Mammary epithelial cell (primary cell): ENCODE results near the gene PRKCQ.

Experiments used
- EZH2 ChIP-seq: IDR thresholded peaks from 2 replicates; pipeline ENCODE4 v1.6.1; 2012; ENCODE audit warnings: low read length, inconsistent platforms, borderline replicate concordance
- TF ChIP-seq, protein P1 (sequence below), 2 donors: IDR thresholded peaks in 1 of 2; conservative IDR thresholded peaks in 1 of 2; 2 replicates each; pipeline ENCODE4 v1.5.1; 2011 to 2012; ENCODE audit warnings: inconsistent platforms in 2 of 2, low read length in 2 of 2, mild to moderate bottlenecking in 2 of 2, control low read depth in 1 of 2, low read depth in 1 of 2; ENCODE audit not compliant: insufficient read depth in 1 of 2; ENCODE audit errors: extremely low read depth in 1 of 2

DNA sequence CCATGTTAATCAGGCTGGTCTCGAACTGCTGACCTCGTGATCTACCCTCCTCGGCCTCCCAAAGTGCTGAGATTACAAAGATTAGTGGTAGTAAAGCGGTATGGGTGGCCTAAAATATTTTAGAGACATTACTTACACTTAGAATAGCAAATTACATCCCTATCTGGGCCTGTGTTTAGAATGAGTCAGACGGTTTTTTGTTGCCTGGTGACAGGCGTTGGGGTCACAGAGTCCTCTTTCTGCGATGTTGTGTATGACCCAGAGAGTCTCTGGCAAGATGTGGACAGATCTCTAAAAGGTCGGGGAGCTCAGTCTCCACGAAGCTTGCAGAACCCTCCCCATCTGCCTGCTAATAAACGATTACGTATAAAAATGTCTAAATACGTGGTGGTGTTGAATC lies 39.6 kb upstream of the PRKCQ start:
- TF ChIP-seq, protein P1, sequence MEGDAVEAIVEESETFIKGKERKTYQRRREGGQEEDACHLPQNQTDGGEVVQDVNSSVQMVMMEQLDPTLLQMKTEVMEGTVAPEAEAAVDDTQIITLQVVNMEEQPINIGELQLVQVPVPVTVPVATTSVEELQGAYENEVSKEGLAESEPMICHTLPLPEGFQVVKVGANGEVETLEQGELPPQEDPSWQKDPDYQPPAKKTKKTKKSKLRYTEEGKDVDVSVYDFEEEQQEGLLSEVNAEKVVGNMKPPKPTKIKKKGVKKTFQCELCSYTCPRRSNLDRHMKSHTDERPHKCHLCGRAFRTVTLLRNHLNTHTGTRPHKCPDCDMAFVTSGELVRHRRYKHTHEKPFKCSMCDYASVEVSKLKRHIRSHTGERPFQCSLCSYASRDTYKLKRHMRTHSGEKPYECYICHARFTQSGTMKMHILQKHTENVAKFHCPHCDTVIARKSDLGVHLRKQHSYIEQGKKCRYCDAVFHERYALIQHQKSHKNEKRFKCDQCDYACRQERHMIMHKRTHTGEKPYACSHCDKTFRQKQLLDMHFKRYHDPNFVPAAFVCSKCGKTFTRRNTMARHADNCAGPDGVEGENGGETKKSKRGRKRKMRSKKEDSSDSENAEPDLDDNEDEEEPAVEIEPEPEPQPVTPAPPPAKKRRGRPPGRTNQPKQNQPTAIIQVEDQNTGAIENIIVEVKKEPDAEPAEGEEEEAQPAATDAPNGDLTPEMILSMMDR (conservative IDR thresholded peaks at IDR 0.05 in 1 of 2, IDR thresholded peaks at IDR 0.05 in 1 of 2; ENCODE audit: extremely low read depth in 1 of 2, insufficient read depth in 1 of 2, low read depth in 1 of 2, low read length in 2 of 2): no peak
- no peak for TF ChIP-seq EZH2
